Measurements from ENCODE around the gene DDB1. TPM values are rescaled to one million over a fixed set of nuclear protein-coding genes. Genes with fewer than 3 reads are reported as not detected.

Gene DDB1
- total RNA-seq, 1 experiment from 2014 or later = 209 TPM

DNA sequence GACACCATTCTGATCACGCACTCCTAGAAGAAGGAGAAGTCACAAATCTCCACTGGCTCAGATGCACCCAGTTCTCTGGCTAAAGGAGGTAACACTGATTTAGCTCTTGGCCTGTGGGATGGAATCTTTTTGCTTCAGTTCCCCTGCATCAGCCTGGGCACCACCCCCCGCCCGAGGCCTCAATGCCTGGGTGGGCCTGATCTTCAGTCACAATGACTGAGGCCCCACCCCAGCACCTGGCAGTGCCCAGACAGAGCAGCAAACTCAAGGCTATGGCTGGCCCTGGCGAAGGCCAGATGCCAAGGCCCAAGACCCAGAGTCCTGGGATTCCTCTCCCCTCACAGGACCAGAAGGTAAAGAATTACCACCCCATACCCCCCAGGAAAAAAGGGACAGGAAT is 23.8 kb upstream of the DDB1 start:
- no peak for DNase-seq (ENCODE audit: low read depth)

DNA sequence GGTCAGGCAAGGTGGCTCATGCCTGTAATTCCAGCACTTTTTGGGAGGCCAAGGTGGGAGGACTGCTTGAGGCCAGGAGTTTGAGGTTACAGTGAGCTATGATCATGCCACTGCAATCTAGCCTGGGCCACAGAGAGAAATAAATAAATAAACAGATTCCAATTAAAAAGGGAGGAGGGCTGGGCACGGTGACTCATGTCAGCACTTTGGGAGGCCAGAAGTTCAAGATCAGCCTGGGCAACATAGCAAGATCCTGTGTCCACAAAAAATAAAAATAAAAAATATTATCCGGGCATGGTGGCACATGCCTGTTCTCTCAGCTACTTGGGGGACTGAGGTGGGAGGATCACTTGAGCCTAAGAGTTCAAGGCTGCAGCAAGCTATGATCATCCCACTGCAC is 21.3 kb upstream of the DDB1 start:
- DNase-seq (ENCODE audit: low read depth) = no peak

DNA sequence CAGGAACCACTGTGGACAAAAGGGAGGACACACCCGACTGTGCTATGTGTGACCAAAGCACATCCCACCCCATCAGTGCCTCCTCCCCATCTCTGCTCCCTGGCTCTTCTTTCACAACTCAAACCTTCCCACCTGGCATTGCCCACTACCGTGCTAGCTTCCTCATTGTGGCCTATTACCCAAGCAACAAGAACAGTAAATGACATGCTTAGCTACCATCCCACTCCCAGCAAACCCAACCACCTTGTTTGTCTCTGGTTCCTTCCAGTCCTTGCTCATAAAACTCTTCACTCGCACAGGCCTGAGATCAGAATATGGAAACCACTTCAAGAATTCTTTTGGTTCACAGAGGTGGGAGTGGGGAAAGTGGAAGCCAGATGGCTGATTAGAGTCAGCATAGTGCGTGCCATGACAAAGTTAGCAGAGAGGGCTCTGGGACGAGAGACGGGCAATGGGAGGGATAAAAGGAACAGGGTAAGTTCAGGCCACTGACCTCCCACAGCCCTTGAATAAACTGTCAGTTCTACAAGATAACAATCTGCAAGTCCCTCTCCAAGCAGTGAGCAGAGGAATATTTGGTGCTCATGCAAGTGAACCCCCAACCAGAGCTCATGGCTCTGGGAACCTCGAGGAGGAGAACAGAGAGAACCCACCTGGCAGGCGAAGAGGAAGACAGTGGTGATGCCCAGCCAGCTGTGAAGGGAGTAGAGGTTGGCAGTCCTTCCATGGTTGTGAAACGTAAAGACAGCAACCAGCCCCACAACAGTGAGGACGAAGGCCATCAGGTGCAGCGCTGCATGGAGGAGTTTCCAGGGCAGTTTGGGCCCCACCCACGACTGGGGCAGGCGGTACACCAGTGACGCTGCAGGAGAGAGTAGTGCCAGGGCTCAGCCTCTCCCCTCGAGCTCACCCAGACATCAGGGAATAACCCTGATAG is 20.5 kb upstream of the DDB1 start:
- DNase-seq (ENCODE audit: low read depth) = no peak

DNA sequence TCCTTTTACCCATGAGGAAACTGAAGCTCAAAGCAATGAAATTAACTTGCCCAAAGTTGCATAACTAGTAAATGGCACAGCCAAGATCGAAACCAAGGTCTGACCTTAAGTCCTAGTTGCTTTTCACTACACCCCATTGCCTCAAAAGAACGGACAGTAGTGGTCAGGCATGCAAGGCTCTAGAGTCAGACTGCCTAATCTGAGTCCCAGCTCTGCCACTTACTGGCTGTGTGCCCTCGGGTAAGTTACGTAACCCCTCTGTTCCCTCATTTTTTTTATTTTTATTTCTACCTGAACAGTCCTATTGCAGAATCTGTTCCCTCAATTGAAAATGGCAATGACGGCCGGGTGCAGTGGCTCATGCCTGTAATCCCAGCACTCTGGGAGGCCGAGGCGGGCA is 19.1 kb upstream of the DDB1 start:
- DNase-seq (ENCODE audit: low read depth) = no peak

DNA sequence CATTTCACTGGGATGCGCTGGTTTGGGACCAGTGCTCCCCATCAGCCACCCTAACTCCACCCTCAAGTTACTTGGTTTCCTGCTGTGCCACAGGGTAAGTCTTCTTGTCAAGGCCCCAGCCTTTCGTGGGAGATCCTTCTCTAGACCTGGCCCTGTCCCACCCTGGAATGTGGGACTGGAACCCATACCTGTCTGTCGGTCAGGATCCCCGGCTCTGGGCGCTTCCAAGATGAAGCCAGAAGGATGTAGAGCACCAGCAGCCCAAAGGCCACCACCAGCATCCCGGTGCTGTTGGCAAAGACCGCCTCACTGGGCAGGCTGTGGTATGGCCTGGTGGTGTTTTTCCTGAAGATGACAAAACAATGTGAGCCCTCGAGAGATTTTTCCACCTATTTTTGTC is 17.9 kb upstream of the DDB1 start:
- DNase-seq (ENCODE audit: low read depth) = no peak

DNA sequence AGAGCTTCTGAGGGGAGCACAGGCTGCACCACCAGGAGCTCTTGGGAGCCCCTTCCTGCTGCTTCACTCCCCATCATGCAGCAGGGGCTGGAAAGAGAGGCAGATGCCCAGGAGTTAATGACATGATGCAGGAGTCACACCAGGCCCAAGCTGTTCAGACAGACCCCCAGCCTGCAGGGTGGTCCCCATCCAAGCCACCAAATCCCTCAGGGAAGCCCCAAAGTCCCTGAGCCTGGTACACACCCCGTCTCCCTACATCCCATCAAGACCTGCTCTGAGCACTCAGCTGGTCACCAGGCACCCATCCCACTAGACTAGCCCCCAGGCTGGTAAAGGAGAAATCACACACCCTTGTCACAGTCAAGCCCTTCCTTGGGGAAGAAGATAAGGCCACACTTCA is 17.4 kb upstream of the DDB1 start:
- DNase-seq (ENCODE audit: low read depth) = no peak

DNA sequence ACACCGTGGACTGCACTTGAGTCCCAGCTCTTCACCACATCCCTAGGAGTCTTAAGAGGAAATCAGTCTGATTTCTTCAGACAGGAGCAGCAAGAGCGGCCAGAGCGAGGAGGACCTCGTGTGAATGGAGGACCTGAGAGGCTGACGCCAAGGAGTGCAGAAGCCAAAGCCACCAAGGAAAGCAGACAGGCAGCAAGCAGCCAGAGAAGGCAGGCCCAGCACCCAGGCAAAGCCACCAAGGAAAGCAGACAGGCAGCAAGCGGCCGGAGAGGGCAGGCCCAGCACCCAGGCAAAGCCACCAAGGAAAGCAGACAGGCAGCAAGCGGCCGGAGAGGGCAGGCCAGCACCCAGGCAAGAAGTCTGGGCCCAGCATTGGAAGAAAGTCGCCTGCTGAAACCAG is 17.0 kb upstream of the DDB1 start:
- DNase-seq (ENCODE audit: low read depth) = no peak

DNA sequence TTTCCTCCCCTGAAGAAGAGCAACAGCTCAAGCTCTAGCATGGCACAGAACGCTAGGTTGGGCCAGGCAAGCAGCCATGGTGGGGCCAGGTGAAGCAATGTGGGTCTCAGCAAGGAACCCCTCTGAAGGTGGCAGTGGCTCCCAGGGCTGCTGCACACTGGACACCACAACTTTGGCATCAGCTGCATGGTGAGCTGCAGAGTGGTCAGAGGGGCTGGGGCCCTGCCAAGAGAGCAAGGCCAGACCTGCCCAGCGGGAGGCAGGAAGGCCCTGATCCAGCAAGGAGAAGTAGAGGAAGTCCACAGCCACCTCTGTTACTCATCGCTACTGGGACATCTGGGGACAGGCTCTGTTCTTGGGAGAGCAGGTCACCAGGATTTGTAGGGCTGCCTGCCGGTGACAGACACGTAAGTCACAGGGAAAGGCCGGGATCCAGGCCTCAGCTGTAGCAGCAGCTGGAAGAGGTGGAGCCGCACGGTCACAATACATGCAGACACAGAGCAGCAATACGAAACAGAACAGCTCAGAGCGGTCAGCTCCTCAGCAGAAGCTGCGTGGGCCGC is 16.4 kb upstream of the DDB1 start:
- DNase-seq (ENCODE audit: low read depth) = no peak

DNA sequence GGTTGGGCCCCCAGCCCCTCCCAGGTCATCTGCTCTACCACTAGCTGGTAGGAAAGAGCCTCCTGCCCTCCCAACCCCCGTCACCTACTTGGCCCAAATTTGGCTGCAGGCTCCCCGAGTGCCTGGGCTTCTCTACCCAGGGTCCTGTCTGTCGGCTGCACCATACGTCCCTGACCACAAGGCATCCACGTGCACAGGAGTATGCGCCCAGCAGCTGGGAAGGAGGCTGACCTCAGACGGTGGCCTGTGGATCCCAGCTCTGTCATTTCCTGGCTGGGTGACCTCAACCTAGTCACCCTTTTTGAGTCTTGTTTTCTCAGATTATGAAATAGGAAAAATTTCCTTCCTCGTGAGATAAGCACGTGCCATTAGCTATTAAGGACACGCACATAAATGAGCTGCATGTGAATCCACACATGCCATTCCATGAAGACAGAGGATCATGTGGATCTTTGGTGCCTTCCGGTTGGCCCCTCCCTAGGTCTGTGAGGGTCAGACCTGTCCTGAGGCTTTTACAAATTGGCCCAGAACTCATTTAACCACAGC is 15.1 kb upstream of the DDB1 start:
- DNase-seq (ENCODE audit: low read depth) = no peak

DNA sequence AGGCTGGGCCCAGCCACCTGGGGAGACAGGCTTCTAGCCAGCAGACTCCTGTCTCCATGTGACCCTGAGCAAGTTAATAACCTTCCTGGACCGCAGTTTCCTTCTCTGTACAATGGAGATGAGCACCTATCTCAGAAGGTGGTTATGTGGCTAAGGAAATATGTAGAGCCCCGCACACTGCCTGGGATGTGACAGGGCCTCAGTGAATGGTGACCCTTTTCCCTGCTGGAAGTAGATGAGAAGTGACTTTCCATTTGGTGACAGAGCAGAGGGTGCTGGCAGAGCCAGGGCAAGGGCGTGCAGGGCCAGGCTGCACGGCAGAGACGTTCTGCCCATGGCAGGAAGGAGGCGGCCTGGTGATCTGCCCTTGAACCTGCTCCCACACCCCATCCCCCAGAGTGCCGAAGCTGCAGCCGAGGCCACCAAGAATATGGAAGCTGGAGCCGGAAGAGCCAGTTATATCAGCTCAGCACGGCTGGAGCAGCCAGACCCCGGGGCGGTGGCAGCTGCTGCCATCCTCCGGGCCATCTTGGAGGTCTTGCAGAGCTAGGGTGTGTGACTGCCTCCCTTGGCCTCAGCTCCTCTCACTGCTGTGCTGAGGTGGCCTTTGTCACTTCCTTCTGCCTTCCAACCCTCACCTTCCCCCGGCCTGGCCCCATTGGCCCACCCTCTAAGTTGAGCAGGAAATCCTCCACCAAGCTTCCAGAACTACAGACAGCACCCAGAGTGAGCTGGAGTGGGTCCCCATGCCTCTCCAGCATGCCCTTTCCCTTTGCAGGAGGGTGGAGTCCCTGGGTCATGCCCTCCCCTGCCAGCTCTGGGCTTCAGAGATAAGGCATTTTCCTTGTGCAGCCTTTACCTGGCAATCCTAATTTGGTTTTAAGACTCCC is 13.3 kb upstream of the DDB1 start:
- no peak for DNase-seq (ENCODE audit: low read depth)

DNA sequence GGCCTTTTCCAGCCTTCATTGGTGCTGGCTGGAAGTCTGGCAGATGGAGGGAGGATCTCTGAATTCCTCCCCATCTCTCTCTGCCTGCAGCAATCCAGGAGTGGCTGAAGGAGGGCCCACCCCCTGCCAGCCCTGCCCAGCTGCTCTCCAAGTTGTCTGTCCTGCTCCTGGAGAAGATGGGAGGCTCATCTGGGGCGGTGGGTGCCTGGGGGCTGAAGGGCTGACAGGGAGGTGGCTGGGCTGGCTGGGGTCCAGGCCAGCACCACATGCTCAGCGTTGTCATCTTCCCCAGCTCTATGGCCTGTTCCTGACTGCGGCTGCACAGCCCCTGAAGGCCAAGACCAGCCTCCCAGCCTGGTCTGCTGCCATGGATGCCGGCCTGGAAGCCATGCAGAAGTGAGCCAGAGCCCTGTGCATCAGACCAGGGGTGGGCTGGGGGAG is 12.3 kb upstream of the DDB1 start:
- DNase-seq (ENCODE audit: low read depth) = no peak

DNA sequence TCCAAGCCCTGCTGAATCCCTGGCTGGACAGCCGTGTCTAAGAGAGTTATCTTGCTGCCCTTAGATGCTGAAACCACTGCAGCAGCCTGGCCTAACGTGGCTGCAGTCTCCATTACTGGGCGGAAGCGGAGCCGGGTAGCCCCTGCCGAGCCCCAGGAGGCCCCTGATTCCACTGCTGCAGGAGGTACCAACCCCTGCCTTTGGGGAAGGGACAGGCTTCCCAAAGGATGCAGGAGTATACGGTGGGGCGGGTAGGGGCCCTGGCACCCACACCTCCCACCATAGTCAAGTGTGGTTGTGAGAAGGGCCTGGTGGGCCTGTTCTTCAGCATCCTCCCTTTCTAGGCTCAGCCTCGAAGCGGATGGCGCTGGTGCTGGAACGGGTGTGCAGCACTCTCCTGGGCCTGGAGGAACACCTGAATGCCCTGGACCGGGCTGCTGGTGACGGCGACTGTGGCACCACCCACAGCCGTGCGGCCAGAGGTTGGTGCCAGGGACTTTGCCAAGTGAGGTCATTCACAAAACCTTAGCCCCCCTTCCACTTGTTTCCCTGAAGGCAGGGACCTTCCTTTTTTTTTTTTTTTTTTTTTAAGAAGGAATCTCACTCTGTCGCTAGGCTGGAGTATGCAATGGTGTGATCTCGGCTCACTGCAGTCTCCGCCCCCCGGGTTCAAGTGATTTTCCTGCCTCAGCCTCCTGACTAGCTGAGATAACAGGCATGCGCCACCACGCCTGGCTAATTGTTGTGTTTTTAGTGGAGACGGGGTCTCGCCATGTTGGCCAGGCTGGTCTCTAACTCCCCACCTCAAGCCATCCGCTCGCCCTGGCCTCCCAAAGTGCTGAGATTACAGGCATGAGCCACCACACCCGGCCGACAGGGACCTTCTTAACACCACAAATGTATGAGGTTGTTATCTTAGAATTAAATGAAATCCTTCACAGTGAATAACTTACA is 11.2 kb upstream of the DDB1 start:
- no peak for DNase-seq (ENCODE audit: low read depth)

DNA sequence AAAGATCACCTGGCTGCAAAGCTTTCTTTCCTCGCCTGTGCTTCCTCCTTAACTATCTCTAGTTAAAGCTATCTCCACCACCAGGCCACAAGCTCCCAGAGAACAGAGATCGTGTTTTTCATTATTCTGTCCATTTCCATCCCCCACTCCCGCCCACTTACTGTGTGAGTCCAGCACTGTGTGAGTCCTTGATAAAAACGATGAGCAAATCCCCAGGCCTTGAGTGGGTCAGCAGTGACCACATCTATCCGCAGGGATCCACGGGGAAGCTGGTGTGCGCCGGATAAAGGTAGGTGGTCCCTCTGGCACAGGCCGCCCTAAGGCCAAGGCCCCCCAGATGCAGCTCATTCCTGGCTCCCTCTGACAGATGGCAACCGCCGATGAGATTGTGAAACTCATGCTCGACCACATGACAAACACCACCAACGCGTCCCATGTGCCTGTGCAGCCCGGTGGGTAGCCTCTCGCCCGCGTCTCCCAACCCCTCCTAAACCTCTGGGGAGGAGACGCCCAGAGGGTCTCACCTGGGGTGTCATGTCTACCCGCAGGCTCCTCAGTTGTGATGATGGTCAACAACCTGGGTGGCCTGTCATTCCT is 9.4 kb upstream of the DDB1 start:
- DNase-seq (ENCODE audit: low read depth) = no peak

DNA sequence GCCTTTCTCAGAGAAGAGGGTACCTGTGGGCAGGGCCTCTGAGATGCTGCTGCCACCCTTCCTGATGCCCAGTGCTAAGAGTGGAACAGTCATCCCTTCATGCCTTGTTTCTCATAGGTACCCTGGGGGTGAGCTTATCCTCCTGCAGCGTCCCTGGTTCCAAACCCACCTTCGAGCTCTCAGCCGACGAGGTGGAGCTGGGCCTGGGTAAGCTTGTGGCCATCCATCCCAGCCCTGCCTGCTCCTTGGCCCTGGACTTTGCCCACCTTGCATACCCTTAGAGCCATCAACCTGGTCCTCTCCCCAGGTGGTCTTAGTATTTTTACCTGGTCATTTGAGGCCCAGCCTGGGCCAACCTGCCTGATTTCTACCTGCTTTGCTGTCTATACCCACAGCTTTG is 8.8 kb upstream of the DDB1 start:
- no peak for DNase-seq (ENCODE audit: low read depth)

DNA sequence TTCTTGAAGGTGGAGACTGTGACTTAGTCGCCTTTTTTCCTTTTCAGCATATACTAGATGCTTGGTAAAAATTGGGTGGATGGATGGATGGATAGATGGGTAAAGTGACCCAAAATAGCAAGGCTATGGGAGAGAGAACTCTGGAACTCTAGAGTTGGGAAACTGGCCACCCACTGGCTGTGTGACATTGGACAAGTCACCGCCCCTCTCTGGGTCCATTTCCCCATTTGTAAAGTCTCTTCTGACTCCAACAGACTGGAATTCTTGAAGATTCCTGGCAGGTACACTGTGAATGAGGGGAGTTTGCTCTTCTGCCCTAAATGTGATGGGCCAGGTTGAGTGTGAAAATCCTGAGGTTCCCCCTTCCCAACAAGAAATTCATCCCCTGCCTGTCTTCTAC is 8.1 kb upstream of the DDB1 start:
- DNase-seq (ENCODE audit: low read depth) = no peak

DNA sequence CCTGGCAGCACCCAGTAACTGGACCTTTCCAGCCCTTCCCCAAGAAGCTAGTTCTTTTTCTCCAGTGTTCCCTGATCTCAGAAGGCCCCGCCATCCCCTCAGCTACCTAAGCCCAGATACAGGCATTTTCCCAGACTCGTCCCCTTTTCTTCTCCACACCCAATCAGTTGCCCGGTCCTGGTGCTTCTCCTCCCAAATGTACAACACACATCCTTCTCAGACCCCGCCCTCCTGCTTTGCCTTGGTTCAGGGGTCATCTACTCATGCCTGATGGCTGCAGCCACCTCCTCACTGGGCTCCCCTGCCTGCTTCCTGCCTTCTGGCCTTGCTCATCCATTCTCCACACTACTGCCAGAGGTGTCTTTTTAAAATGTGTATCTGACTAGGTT is 6.6 kb upstream of the DDB1 start:
- DNase-seq (ENCODE audit: low read depth) = no peak

DNA sequence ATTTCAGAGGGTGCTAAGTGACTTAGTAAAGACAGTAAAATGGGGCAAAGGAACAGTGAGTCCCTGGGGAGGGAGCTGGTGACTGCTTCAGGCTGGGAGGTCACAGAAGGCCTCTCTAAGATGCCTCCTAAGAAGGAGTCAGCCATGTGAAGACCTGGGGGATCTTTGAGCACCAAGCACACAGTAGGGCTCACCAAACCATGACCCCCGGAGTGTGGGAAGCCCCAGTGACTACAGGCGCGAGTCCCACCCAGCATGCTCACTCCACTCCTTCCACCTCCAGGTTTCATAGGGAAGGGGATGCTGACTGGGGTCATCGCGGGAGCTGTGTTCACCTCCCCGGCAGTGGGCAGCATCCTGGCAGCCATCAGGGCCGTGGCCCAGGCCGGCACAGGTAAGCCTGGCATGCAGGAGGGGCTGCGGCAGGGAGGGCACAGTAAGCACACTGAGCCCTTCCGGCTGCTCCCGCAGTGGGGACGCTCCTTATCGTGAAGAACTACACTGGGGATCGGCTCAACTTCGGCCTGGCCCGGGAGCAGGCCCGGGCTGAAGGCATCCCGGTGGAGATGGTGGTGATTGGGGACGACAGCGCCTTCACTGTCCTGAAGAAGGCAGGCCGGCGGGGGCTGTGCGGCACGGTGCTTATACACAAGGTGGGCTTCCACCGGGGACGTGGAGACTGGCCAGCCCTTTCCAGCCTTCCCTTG is 6.0 kb upstream of the DDB1 start:
- DNase-seq (ENCODE audit: low read depth) = no peak

DNA sequence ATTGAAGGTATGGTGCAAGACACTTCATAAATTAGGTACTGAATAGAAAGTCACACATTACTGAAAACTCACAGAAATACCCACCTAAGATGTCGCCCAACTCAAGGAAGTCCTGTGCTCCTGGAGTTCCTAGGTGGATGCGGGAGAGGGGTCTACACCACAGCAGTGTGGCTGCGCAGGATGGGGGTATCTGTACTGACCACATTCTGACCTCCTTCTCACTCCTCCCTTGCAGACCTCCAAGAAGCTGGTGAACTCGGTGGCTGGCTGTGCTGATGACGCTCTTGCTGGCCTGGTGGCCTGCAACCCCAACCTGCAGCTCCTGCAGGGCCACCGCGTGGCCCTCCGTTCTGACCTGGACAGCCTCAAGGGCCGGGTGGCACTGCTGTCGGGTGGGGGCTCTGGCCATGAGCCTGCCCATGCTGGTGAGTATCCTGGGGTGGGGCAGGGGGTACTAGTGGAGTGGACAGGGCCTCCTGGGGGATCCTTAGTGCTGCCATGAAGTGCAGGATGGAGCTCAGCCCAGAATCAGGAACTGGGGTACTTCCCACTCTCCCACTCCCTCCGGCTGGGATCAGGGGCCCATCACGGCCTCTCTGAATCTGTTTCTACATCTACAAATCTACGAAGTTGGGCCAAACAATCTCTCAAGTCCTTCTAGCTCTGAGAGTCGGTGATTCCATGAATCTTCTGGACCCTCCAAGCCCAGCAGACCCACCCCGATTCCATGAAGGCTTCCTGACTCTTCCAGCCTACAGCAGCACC is 5.0 kb upstream of the DDB1 start:
- no peak for DNase-seq (ENCODE audit: low read depth)
